OCI-LY7 (cell line): ENCODE data around the gene ALK.

Experiments
- CTCF ChIP-seq: fragments of 200-600 bp; sonication (generic); conservative IDR thresholded peaks from 2 replicates; pipeline ENCODE4 v1.5.1; 2014; ENCODE audit warnings: mild to moderate bottlenecking, antibody characterized with exemption, low read length, moderate library complexity, mixed read lengths
- EZH2phosphoT487 ChIP-seq: fragments of 200-600 bp; sonication (generic); IDR thresholded peaks from 2 replicates; pipeline ENCODE4 v1.6.1; 2018; ENCODE audit warnings: low read depth, borderline replicate concordance, mild to moderate bottlenecking, mixed run types, antibody characterized with exemption, low read length, moderate library complexity, mixed read lengths

- no peak for TF ChIP-seq CTCF
- no peak for TF ChIP-seq EZH2phosphoT487
Measured at GRCh38 chr2:29966266-29966665, 44.9 kb upstream of the ALK start.
